HG03280 (cell line): ENCODE measurements around the gene KLF3.

ENCODE experiments used
- ATAC-seq: cut with Tn5 transposase; IDR thresholded peaks from one replicate; pipeline ENCODE4 v1.9.1; 2021; ENCODE audit warnings: mild to moderate bottlenecking, moderate library complexity; ENCODE audit not compliant: unreplicated experiment

KLF3 gene

GRCh38 chr4:38694330-38694729 lies 30.3 kb downstream of the KLF3 start:
- no peak for ATAC-seq

DNA sequence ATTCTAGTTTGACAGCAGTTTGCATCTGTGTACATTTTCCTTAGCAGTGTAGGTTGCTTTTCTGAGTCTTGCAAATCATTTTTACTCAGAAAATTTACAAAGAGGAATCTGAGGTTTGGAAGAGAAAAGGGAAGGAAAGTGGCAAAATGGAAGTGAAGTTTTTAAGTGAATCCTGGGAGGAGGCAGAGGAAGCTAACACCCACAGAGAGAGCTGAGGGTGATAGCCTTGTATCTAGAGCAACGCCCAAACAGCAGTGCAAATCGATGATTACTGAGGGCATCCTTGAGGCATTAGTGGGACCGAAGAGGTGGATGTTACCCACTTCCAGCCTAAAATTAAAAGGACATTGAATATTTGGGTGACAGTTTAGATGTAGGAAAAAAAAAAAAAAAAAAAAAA lies 31.8 kb downstream of the KLF3 start:
- no peak for ATAC-seq

DNA sequence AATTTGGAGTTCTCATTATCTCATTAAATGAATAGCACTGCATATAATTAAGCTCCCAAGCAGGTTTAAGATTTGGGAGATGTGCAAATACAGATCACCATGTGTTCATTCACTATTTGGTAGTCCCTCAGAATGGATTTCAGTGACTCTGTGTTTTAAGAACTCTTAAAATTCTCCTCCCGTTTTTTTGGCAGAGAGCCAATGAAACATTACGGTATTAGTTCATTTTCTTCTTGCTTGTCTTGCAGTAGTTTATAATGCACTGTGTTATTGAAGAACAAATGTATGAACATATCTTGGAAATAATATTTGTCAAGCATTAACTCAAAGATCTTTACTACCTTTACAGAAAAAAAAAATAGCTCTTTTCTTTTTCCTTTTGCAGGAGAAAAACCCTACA lies 32.7 kb downstream of the KLF3 start:
- ATAC-seq = no peak

GRCh38 chr4:38698176-38698575 lies 34.2 kb downstream of the KLF3 start:
- no peak for ATAC-seq

GRCh38 chr4:38699112-38699511 lies 35.1 kb downstream of the KLF3 start:
- no peak for ATAC-seq

GRCh38 chr4:38703635-38704034 lies 39.6 kb downstream of the KLF3 start:
- ATAC-seq = no peak

DNA sequence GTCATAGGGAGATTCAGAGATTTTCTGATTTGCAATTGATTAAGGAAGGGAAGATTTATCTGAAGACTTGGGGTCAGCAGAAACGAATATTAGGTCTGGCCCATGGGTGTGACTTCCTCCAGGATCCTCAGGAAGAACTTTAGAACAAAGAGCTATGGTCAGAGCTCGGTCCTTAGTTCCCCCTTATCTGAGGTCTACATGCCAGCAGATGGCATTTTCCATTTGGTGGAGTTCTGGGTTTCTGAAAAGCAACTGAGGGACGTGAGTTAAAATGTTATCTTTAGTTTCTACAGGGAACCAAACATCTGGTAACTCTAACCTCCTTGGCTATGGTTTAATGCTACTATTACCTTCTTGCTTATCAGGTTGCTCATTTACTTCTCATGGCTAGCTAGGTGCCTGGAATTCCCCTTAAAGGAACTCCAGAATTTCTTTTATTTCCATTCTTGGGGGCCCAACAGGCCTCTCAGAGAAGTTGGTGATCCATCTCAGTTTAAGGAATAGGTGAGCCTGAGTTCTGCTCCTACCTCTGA lies 40.7 kb downstream of the KLF3 start:
- ATAC-seq = no peak

- no peak for ATAC-seq
Observed at GRCh38 chr4:38706301-38706700, 42.3 kb downstream of the KLF3 start.

DNA sequence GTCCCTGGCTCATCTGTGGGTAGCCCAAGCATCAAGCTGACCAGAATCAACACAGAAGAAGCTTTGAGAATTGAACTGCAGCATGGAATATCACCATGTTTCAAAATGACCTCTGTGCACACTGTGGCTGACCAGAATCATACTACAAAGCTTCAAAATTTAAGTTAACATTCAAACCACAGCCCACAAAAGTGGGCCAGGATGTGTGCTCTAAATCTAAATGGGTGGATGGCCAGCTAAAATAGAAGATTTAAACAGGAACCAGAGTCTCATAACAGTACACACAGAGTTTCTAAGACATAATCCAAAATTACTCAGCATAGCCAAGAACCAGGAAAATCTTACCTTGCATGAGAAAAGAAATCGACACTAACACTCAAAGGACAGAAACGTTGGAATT lies 46.1 kb downstream of the KLF3 start:
- ATAC-seq = no peak

DNA sequence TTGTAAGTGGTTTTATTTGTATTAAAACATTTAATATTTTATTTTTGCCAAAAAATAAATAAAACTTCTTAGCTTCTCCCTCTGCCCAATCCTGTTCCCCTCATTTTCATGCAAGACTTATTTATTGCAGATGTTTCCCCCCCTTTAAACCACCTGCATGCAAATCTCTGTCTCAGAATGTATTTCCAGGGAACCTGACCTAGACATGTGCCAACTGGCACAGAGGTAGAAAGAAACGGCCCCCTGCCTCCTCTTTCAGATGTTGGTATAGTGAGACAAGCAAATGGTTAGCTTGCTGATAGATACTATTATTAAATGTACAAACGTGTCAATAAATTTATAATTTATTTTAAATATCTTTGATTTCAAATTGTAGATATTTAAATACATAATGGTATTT lies 47.1 kb downstream of the KLF3 start:
- no peak for ATAC-seq

GRCh38 chr4:38715050-38715449 lies 51.1 kb downstream of the KLF3 start:
- no peak for ATAC-seq

DNA sequence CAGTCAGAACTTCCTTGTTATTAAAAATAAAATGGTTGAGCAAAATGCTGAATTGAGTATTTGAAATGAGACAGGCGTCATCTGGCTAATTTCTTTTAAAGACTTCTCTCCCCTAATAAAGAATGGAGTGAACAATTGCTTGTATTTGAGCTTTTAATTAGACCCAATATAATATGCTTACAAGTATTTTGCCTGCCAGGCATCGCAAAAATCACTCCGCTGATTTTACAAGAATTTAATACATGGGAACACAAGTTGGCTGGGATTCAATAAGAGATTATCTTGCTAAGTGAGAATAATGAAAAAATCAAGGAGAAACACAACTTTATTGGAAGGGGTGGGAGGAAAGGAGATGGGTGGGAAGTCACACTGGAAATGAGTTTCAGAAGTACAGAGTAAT lies 52.3 kb downstream of the KLF3 start:
- ATAC-seq = no peak

DNA sequence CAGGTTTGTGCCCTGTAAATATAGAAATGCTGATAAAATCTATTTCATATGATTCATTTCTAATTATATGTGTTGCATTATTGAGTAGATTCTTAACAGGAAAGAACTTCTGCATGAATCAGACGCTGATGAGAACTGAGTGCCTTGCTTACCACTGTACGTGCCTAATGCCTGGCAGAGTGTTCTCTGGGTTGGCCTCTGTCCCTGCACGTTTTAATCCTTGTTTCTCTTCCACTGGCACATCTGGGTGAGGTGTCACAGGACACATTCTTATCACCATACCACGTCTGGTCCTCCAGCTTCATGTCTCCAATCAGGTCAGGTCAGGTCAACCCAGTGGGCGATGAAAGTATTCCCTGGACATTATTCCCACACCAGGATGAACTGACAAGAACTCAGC lies 53.6 kb downstream of the KLF3 start:
- no peak for ATAC-seq

GRCh38 chr4:38723114-38723513 lies 59.1 kb downstream of the KLF3 start:
- ATAC-seq = no peak

GRCh38 chr4:38723726-38724474 lies 59.9 kb downstream of the KLF3 start:
- no peak for ATAC-seq

DNA sequence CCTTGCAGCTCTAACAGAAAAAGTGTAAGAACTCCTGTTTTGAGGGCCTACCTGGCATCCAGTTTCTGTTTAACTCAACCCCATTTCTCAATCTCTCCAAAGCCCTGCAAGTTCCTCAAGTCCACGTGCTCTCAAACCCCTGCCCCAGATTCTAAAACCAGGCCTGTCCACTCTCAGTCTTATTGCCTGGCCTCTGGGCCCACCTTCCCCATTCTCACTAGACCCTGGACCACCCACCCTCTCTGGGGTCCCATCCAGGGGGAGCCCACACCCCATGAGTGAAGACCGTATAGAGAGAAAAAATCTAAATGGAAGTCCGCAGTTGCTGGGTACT lies 60.4 kb downstream of the KLF3 start:
- ATAC-seq = no peak

DNA sequence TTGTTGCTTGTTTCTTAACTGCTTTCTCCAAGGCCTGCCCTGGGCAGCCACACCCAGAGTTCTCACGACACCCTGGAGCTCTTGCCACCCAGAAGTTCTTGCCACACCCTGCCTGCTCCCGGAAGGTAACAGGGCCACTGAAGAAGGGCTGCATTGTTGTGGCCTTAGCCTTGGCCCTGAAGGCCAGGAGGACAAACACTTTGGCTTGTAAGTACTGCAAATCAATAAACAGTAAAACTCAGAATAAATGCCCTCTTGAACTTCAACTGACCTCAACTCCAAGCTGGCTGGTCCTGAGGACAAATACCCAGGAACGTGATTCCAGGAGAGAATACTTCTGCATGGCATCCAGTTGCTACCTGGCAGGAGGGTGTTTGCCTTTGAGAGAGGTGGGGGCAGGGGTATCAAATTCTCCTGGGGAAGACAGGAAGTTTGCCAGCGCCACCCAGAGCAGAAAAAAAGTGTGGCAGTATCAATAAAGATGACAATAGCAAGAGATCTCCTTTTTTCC lies 64.7 kb downstream of the KLF3 start:
- no peak for ATAC-seq

DNA sequence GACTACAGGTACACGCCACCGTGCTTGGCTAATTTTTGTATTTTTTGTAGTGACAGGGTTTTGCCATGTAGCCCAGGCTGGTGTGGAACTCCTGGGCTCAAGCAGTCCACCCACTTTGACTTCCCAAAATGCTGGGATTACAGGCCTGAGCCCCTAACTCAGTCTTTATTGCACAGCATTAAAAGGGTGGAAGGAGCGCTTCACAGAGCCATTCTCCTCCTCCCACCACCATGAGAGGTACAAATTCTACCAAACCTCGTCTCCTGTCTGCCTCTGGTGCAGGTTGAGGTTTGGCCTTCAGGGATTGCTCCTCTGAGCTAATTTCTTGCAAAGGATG lies 66.5 kb downstream of the KLF3 start:
- no peak for ATAC-seq

DNA sequence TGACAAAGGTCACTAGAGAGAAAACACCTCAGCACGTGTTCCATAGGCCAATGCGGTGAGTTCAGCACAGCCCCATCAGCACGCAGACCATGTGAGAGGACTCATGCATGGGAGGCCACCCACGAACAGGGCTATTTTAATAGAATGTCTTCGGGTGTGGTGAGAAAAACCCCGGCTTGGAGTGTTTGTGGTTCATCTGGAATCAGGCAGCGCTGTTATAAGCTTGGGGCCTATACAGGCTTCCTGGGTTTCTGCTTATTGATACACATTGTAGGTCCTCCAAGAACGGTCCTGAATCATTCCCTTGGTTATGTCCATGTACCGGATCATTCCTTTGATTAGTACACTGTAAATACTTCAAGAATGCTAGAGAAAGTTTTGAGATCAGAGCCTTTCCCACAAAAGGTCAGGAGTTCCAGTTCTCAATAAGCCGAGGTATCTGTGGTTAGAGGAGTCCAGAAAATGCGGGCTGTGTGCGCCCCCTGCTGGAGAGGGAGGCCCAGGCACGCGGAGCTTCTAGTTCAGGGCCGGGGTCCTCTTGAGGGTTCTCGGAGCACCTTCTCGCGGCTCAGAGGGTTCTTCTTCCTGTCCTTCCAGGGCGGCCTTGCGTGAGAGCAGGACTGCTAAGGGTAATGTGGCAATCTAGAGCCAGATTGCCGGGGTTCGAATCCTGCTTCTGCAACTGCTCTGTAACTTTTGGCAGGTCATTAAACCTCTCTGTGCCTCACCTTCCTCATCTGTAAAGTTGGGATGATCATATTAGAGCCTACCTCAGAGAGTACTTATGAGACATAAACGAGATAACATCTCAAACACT lies 67.0 kb downstream of the KLF3 start:
- peak; percentile 80 for ATAC-seq

DNA sequence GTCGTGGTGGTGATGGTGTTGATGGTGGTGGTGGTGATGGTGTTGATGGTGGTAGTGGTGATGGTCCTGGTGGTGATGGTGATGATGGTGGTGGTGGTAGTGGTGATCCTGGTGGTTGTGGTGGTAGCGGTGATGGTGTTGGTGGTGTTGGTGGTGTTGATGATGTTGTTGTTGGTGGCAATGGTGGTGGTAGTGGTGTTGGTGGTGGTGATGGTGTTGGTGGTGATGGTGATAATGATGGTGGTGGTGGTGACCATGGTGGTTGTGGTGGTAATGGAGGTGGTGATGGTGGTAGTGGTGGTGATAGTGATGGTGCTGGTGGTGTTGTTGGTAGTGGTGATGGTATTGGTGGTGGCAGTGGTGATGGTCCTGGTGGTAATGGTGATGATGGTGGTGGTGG lies 69.7 kb downstream of the KLF3 start:
- no peak for ATAC-seq

DNA sequence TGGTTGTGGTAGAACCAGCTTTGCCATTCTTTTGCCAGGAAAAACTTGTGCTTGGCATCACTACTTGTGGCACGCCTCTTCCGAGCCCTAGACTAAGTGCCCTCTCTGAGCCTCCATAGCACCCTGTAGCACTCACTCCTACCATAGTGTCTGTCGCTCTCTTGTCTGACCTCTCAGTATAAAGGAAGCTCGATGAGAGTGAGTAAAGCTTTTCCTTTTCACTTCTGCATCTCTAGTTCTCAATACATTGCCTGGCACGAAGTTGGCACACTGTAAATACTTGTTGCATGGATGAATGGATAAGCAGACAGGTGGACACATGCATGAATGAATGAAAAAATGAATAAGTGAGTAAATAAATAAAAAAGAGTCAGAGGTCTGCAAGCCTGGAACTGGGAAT lies 70.4 kb downstream of the KLF3 start:
- ATAC-seq = no peak

- ATAC-seq = no peak
Observed at GRCh38 chr4:38734911-38735310, 70.9 kb downstream of the KLF3 start.
